Measurements from ENCODE around the gene LDLRAP1. TPM values are rescaled to one million over a fixed set of nuclear protein-coding genes. Genes with fewer than 3 reads are reported as not detected.

The LDLRAP1 gene
- total and polyA plus RNA-seq, 9 of the 15 experiments (the other 6 are each of a cell fraction or from before 2014, with no cell fraction given) = 0.56 to 29.6 (median 16.2) TPM

DNA sequence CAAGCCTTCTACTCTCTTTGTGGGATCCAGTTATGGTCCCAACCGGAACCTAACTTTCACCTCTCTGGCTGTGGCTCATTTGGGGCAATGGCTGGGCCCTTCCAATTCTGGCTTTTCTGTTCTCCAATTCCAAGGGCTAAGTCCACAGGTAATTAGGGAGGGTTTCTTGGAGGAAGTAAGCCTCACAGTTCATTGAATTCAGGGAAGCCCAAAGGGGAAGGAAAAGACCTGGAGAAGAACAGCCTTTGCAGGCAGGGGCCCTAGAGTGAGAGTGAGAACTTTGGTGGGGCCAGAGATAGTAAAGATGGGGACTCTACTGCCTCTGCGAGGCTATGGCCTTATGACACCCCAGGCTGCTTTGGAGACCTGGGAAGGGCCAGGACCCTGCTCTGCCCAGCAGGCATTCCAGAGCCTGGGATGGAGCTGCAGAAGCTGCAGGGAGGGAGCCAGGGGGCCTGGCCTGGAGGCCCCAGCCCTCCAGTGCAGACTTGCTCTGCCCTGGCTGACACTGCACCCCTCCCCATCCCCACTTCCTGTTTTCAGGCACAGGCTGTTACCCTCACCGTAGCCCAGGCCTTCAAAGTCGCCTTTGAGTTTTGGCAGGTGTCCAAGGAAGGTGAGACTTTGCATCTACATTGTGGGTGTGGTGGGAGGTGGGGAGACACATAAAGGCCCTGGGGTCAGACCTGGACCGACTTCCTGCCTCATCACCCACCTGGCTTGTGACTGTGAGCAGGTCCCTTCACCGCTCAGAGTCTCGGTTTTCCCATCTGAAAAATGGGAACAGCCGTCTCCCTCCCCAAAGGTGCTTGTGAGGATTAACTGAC lies 18.9 kb downstream of the LDLRAP1 start (continued):
- TF ChIP-seq, protein P1, sequence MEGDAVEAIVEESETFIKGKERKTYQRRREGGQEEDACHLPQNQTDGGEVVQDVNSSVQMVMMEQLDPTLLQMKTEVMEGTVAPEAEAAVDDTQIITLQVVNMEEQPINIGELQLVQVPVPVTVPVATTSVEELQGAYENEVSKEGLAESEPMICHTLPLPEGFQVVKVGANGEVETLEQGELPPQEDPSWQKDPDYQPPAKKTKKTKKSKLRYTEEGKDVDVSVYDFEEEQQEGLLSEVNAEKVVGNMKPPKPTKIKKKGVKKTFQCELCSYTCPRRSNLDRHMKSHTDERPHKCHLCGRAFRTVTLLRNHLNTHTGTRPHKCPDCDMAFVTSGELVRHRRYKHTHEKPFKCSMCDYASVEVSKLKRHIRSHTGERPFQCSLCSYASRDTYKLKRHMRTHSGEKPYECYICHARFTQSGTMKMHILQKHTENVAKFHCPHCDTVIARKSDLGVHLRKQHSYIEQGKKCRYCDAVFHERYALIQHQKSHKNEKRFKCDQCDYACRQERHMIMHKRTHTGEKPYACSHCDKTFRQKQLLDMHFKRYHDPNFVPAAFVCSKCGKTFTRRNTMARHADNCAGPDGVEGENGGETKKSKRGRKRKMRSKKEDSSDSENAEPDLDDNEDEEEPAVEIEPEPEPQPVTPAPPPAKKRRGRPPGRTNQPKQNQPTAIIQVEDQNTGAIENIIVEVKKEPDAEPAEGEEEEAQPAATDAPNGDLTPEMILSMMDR (IDR thresholded peaks at IDR 0.05 in 2 of 3, conservative IDR thresholded peaks at IDR 0.05 in 1 of 3; ENCODE audit: insufficient read depth in 2 of 3, low read depth in 1 of 3, low read length in 3 of 3) = no peak
- TF ChIP-seq, protein P2, sequence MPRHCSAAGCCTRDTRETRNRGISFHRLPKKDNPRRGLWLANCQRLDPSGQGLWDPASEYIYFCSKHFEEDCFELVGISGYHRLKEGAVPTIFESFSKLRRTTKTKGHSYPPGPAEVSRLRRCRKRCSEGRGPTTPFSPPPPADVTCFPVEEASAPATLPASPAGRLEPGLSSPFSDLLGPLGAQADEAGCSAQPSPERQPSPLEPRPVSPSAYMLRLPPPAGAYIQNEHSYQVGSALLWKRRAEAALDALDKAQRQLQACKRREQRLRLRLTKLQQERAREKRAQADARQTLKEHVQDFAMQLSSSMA (CRISPR knock-in tag; IDR thresholded peaks at IDR 0.05) = no peak
- 0 out of 2 replicates have a peak, but pooled peaks have one; percentile 56 for TF ChIP-seq PTBP1 (IDR thresholded peaks at IDR 0.05; ENCODE audit: low read depth, low read length)
- TF ChIP-seq, protein P3, sequence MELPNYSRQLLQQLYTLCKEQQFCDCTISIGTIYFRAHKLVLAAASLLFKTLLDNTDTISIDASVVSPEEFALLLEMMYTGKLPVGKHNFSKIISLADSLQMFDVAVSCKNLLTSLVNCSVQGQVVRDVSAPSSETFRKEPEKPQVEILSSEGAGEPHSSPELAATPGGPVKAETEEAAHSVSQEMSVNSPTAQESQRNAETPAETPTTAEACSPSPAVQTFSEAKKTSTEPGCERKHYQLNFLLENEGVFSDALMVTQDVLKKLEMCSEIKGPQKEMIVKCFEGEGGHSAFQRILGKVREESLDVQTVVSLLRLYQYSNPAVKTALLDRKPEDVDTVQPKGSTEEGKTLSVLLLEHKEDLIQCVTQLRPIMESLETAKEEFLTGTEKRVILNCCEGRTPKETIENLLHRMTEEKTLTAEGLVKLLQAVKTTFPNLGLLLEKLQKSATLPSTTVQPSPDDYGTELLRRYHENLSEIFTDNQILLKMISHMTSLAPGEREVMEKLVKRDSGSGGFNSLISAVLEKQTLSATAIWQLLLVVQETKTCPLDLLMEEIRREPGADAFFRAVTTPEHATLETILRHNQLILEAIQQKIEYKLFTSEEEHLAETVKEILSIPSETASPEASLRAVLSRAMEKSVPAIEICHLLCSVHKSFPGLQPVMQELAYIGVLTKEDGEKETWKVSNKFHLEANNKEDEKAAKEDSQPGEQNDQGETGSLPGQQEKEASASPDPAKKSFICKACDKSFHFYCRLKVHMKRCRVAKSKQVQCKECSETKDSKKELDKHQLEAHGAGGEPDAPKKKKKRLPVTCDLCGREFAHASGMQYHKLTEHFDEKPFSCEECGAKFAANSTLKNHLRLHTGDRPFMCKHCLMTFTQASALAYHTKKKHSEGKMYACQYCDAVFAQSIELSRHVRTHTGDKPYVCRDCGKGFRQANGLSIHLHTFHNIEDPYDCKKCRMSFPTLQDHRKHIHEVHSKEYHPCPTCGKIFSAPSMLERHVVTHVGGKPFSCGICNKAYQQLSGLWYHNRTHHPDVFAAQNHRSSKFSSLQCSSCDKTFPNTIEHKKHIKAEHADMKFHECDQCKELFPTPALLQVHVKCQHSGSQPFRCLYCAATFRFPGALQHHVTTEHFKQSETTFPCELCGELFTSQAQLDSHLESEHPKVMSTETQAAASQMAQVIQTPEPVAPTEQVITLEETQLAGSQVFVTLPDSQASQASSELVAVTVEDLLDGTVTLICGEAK (IDR thresholded peaks at IDR 0.05) = no peak
- TF ChIP-seq, protein P3 (CRISPR knock-in tag; IDR thresholded peaks at IDR 0.05) = no peak
- peak; percentile 23; the same call in 1 of the 2 replicates for TF ChIP-seq TOE1 (IDR thresholded peaks at IDR 0.05; ENCODE audit: borderline replicate concordance)
- no peak for TF ChIP-seq TOE1 (CRISPR knock-in tag; IDR thresholded peaks at IDR 0.05; ENCODE audit: borderline replicate concordance, low read depth)
- TF ChIP-seq, protein P4, sequence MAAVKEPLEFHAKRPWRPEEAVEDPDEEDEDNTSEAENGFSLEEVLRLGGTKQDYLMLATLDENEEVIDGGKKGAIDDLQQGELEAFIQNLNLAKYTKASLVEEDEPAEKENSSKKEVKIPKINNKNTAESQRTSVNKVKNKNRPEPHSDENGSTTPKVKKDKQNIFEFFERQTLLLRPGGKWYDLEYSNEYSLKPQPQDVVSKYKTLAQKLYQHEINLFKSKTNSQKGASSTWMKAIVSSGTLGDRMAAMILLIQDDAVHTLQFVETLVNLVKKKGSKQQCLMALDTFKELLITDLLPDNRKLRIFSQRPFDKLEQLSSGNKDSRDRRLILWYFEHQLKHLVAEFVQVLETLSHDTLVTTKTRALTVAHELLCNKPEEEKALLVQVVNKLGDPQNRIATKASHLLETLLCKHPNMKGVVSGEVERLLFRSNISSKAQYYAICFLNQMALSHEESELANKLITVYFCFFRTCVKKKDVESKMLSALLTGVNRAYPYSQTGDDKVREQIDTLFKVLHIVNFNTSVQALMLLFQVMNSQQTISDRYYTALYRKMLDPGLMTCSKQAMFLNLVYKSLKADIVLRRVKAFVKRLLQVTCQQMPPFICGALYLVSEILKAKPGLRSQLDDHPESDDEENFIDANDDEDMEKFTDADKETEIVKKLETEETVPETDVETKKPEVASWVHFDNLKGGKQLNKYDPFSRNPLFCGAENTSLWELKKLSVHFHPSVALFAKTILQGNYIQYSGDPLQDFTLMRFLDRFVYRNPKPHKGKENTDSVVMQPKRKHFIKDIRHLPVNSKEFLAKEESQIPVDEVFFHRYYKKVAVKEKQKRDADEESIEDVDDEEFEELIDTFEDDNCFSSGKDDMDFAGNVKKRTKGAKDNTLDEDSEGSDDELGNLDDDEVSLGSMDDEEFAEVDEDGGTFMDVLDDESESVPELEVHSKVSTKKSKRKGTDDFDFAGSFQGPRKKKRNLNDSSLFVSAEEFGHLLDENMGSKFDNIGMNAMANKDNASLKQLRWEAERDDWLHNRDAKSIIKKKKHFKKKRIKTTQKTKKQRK (IDR thresholded peaks at IDR 0.05; ENCODE audit: borderline replicate concordance, low read depth, low read length) = no peak
- TF ChIP-seq ZEB2 (IDR thresholded peaks at IDR 0.05) = 0 out of 2 replicates have a peak, but pooled peaks have one; percentile 30
- no peak for TF ChIP-seq RAD21 (CRISPR knock-in tag; conservative IDR thresholded peaks at IDR 0.05 in 1 of 2, IDR thresholded peaks at IDR 0.05 in 1 of 2)

Data from K562 (cell line).